A673 (cell line): ENCODE measurements around the gene KIRREL3. TPM values are rescaled to one million over a fixed set of nuclear protein-coding genes. Genes with fewer than 3 reads are reported as not detected.

Experiments
- BruUV-seq: library from RNA; stranded (reverse); fragments of 400-500 nt; replicated peaks from 2 replicates; lab custom pipeline; 2021; lab: Mats Ljungman, UMichigan
- CTCF ChIA-PET: fragments of 300-600 bp; sonication (Branson Sonifier 250); formaldehyde crosslinking; loops from one replicate; lab custom pipeline; 2022; ENCODE audit warnings: antibody characterized with exemption; lab: Charles Lee
- POLR2A ChIA-PET: fragments of 300-600 bp; sonication (Branson Sonifier 250); formaldehyde crosslinking; loops from one replicate; lab custom pipeline; 2022; ENCODE audit warnings: antibody characterized with exemption; ENCODE audit not compliant: low non-redundant PET; lab: Charles Lee
- DNase-seq: peaks from one replicate; pipeline ENCODE4 v3.0.0-alpha.2; 2015; ENCODE audit warnings: low spot score
- H3K27ac ChIP-seq: fragments of 200-600 bp; sonication (generic); 2 replicates; pipeline ENCODE4 v1.5.1; 2016; ENCODE audit warnings: mixed run types, low read depth, mild to moderate bottlenecking, mixed read lengths, antibody characterized with exemption, low read length; ENCODE audit not compliant: poor library complexity, severe bottlenecking
- H3K27me3 ChIP-seq: fragments of 200-600 bp; sonication (generic); replicated peaks from 2 replicates; pipeline ENCODE4 v1.6.1; 2017; ENCODE audit warnings: mixed run types, low read depth, mild to moderate bottlenecking, mixed read lengths, antibody characterized with exemption, low read length; ENCODE audit not compliant: insufficient read depth, poor library complexity
- H3K36me3 ChIP-seq: fragments of 200-600 bp; sonication (generic); 2 replicates; pipeline ENCODE4 v1.6.1; 2016; ENCODE audit warnings: mixed run types, mild to moderate bottlenecking, mixed read lengths, antibody characterized with exemption, low read length; ENCODE audit not compliant: insufficient read depth, poor library complexity, severe bottlenecking
- H3K4me1 ChIP-seq: fragments of 200-600 bp; sonication (generic); 2 replicates; pipeline ENCODE4 v1.6.1; 2017; ENCODE audit warnings: mixed run types, mild to moderate bottlenecking, mixed read lengths, antibody characterized with exemption, low read length; ENCODE audit not compliant: insufficient read depth, poor library complexity, severe bottlenecking
- H3K4me3 ChIP-seq: fragments of 200-600 bp; sonication (generic); 2 replicates; pipeline ENCODE4 v1.5.1; 2016; ENCODE audit warnings: low read depth, mixed run types, mild to moderate bottlenecking, mixed read lengths, low read length; ENCODE audit not compliant: poor library complexity, severe bottlenecking
- H3K9me3 ChIP-seq: fragments of 200-600 bp; sonication (generic); 2 replicates; pipeline ENCODE4 v1.6.1; 2016; ENCODE audit warnings: mixed run types, low read depth, mild to moderate bottlenecking, mixed read lengths, antibody characterized with exemption, low read length; ENCODE audit not compliant: poor library complexity, severe bottlenecking
- CTCF ChIP-seq: fragments of 300-800, 200-600 bp; sonication (generic); conservative IDR thresholded peaks from 2 replicates; pipeline ENCODE4 v1.5.1; 2017; ENCODE audit warnings: low read depth, mild to moderate bottlenecking, antibody characterized with exemption, low read length, moderate library complexity, mixed read lengths
- EZH2 ChIP-seq: fragments of 200-600 bp; sonication (generic); IDR thresholded peaks from 2 replicates; pipeline ENCODE4 v1.6.1; 2017; ENCODE audit warnings: borderline replicate concordance, low read depth, mild to moderate bottlenecking, mixed read lengths, antibody characterized with exemption, low read length; ENCODE audit not compliant: poor library complexity, severe bottlenecking
- intact Hi-C: fragments of 100-400 bp; cut with micrococcal nuclease; formaldehyde crosslinking; loops from one replicate; pipeline ENCODE4 v1.10.0; 2022; ENCODE audit not compliant: unreplicated experiment
- total RNA-seq: library from RNA; stranded (reverse); gene quantifications from 2 replicates; pipeline ENCODE4 v1.2.3, GENCODE V29; 2021

Gene KIRREL3
- total RNA-seq, 1 experiment from 2014 or later: not detected

- H3K36me3 ChIP-seq: no peaks in the 10 kb centered on the region
Observed at GRCh38 chr11:126658306-126659056, 342.1 kb downstream of the KIRREL3 start.

GRCh38 chr11:126655807-126656128, 344.8 kb downstream of the KIRREL3 start:
- DNase-seq: no peak
- peaks cover 12% of the 10 kb centered on the region for H3K27me3 ChIP-seq
- no peaks in the 10 kb centered on the region for H3K4me1 ChIP-seq
- intact Hi-C loops: no loop called here
- ChIA-PET POLR2A (no interaction called here), CTCF (no interaction called here)
- BruUV-seq: no TSS peak
- no peaks in the 10 kb centered on the region for H3K9me3 ChIP-seq
- TF ChIP-seq CTCF (no peak), EZH2 (no peak)
- no peaks in the 10 kb centered on the region for H3K36me3 ChIP-seq
- no peak overlapping the region for H3K27ac ChIP-seq
- H3K4me3 ChIP-seq: no peak overlapping the region

More at GRCh38 chr11:126658306-126659056, 342.1 kb downstream of the KIRREL3 start:
- intact Hi-C loops: no loop called here
- CTCF ChIA-PET: no interaction called here
- no peak overlapping the region for H3K4me3 ChIP-seq
- DNase-seq: no peak
- no TSS peak for BruUV-seq
- H3K9me3 ChIP-seq: no peaks in the 10 kb centered on the region
- TF ChIP-seq CTCF (no peak), EZH2 (no peak)
- peaks cover 5% of the 10 kb centered on the region for H3K27me3 ChIP-seq
- POLR2A ChIA-PET: no interaction called here
- H3K27ac ChIP-seq: no peak overlapping the region
- no peaks in the 10 kb centered on the region for H3K4me1 ChIP-seq

- TF ChIP-seq EZH2: no peak
- no peak for TF ChIP-seq CTCF
- ChIA-PET POLR2A (no interaction called here), CTCF (no interaction called here)
- no peak for DNase-seq
- no TSS peak for BruUV-seq
- H3K27me3 ChIP-seq: peaks cover 12% of the 10 kb centered on the region
- H3K27ac ChIP-seq: no peak overlapping the region
- H3K4me1 ChIP-seq: no peaks in the 10 kb centered on the region
- H3K36me3 ChIP-seq: no peaks in the 10 kb centered on the region
- no peaks in the 10 kb centered on the region for H3K9me3 ChIP-seq
- H3K4me3 ChIP-seq: no peak overlapping the region
- intact Hi-C loops: no loop called here
Observed at GRCh38 chr11:126654886-126655806, 345.4 kb downstream of the KIRREL3 start.
